ENCODE measurements around the gene PLEKHB1.

The PLEKHB1 gene

GRCh38 chr11:73693899-73694525 is 47.6 kb downstream of the PLEKHB1 start:
- no peak for DNase-seq

- DNase-seq = no peak
Measured at GRCh38 chr11:73705053-73705452, 58.7 kb downstream of the PLEKHB1 start.

GRCh38 chr11:73710964-73711363 is 64.6 kb downstream of the PLEKHB1 start:
- DNase-seq = no peak
